GM19328 (cell line): ENCODE results near the gene KLHDC8B.

ENCODE experiments used
- ATAC-seq: cut with Tn5 transposase; IDR thresholded peaks from one replicate; pipeline ENCODE4 v1.9.1; 2021; ENCODE audit warnings: mild to moderate bottlenecking, moderate library complexity; ENCODE audit not compliant: unreplicated experiment

Gene KLHDC8B

GRCh38 chr3:49171119-49171774 lies at the start of gene KLHDC8B:
Gene KLHDC8B, plus strand, starts transcription at chr3:49171598. Its CDS starts 1,172 bp downstream, at chr3:49172770.
- no peak for ATAC-seq

- ATAC-seq = no peak
Observed at GRCh38 chr3:49122022-49122421, 49.4 kb upstream of the KLHDC8B start.

GRCh38 chr3:49122451-49122850 lies 48.9 kb upstream of the KLHDC8B start:
- ATAC-seq = no peak

- no peak for ATAC-seq
Observed at GRCh38 chr3:49122886-49123545, 48.4 kb upstream of the KLHDC8B start.

GRCh38 chr3:49123687-49124086 lies 47.7 kb upstream of the KLHDC8B start:
- ATAC-seq = no peak

- no peak for ATAC-seq
Observed at GRCh38 chr3:49124203-49124602, 47.2 kb upstream of the KLHDC8B start.

GRCh38 chr3:49124991-49125670 lies 46.3 kb upstream of the KLHDC8B start:
- no peak for ATAC-seq

GRCh38 chr3:49131040-49131439 lies 40.4 kb upstream of the KLHDC8B start:
- ATAC-seq = no peak

- ATAC-seq = no peak
Observed at GRCh38 chr3:49131576-49131975, 39.8 kb upstream of the KLHDC8B start.

GRCh38 chr3:49132073-49132436 lies 39.3 kb upstream of the KLHDC8B start:
- no peak for ATAC-seq

- ATAC-seq = no peak
Observed at GRCh38 chr3:49132437-49133225, 38.8 kb upstream of the KLHDC8B start, which contains the start of gene LAMB2. Gene LAMB2, minus strand, starts transcription at chr3:49133050. Its CDS starts 183 bp downstream, at chr3:49132867.

GRCh38 chr3:49133226-49133951 lies 38.0 kb upstream of the KLHDC8B start:
- ATAC-seq = no peak

- ATAC-seq = no peak
Observed at GRCh38 chr3:49134471-49135265, 36.7 kb upstream of the KLHDC8B start.

GRCh38 chr3:49135499-49135898 lies 35.9 kb upstream of the KLHDC8B start:
- no peak for ATAC-seq

- no peak for ATAC-seq
Observed at GRCh38 chr3:49140080-49140479, 31.3 kb upstream of the KLHDC8B start.

- no peak for ATAC-seq
Observed at GRCh38 chr3:49148159-49148558, 23.2 kb upstream of the KLHDC8B start.

GRCh38 chr3:49151610-49152009 lies 19.8 kb upstream of the KLHDC8B start:
- ATAC-seq = no peak

- ATAC-seq = no peak
Observed at GRCh38 chr3:49153349-49153912, 18.0 kb upstream of the KLHDC8B start.

GRCh38 chr3:49157289-49157688 lies 14.1 kb upstream of the KLHDC8B start:
- no peak for ATAC-seq
